ENCODE results near the gene SYTL3.

Gene SYTL3

DNA sequence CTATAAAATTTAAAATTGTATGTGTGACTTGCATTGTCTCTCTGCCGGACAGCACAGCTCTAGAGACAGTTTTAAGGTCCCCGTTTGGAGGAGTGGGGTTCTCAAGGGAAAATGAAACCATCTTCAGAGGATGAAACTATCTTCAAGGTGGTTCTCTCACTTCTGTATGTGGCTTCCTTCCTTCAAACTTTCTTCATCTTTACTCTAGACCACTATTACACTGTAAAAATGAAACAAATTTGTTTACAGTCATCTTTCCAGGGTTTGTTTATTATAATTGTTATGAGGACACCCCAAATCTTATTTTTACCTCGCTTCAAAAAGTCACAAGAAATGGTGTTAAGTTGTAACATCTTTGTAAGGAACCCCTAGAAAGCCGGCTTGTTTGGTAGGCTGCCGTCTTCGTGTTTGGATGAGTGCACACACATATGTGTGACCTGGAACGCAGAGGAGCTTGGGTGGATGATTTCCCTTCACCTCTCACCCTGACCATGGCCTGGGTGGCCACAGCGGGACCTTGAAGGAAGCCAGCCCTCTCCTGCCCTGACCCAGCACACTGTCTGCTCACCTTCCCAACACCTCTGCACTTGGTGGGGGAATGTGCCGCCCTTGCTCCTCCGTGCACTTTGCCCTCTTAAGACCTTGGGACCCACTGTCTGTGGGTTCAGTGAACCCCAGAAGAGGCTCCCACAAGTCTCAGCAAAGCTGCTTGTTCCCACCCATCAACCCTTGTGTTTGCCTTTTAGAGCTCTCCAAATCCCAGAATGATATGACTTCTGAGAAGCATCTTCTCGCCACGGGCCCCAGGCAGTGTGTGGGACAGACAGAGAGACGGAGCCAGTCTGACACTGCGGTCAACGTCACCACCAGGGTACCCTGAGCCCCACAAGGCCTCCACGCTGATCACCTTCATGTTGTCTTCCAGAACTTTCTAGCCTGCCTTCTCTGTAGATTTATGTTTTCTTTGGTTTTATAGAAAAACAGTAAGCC is 67.8 kb downstream of the SYTL3 start:
- H3K4me3 ChIP-seq (ENCODE audit: low read length) = no peak overlapping the region
- no peaks in the 10 kb centered on the region for H3K27me3 ChIP-seq (ENCODE audit: control insufficient read depth, insufficient read depth, low read length)
- H3K9ac ChIP-seq (ENCODE audit: low read length) = no peak overlapping the region
- peaks cover 7% of the 10 kb centered on the region for H3K4me1 ChIP-seq (ENCODE audit: control insufficient read depth, insufficient read depth, low read length)
- H3K9me3 ChIP-seq (ENCODE audit: control insufficient read depth, low read length) = no peaks in the 10 kb centered on the region
- H3K36me3 ChIP-seq (ENCODE audit: control insufficient read depth, insufficient read depth, low read length) = no peaks in the 10 kb centered on the region

DNA sequence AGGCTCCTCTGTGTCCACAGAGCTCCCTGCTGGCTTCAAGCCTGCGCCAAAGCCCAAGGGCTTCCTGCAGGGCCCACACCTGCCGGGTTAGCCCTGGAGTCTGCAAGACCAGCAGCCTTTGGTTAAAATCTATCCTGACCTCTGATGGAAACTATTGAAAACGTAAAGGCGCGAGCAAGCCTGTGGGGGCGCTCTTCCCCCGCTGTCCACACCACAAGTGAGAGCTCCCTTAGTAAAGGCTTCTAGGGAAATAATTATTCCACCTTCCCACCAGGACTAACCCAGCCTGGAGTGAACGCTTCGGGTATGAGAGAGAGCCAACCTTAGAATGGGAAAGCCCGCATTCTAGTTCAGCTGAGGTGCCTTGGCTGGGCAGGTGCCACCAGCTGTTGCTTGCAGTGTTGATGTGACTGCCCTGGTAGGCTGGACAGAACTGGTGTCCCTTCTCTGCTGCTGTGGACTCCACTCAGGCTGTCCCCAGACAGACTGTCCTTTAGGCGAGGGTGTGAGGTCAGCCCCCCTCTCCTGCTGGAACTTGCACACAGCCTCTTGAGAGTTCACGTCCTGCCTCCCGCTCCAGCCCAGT is 68.7 kb downstream of the SYTL3 start:
- H3K4me1 ChIP-seq (ENCODE audit: control insufficient read depth, insufficient read depth, low read length) = peaks cover 1% of the 10 kb centered on the region
- H3K9me3 ChIP-seq (ENCODE audit: control insufficient read depth, low read length) = no peaks in the 10 kb centered on the region
- no peaks in the 10 kb centered on the region for H3K27me3 ChIP-seq (ENCODE audit: control insufficient read depth, insufficient read depth, low read length)
- no peak overlapping the region for H3K4me3 ChIP-seq (ENCODE audit: low read length)
- no peak overlapping the region for H3K9ac ChIP-seq (ENCODE audit: low read length)
- no peaks in the 10 kb centered on the region for H3K36me3 ChIP-seq (ENCODE audit: control insufficient read depth, insufficient read depth, low read length)

DNA sequence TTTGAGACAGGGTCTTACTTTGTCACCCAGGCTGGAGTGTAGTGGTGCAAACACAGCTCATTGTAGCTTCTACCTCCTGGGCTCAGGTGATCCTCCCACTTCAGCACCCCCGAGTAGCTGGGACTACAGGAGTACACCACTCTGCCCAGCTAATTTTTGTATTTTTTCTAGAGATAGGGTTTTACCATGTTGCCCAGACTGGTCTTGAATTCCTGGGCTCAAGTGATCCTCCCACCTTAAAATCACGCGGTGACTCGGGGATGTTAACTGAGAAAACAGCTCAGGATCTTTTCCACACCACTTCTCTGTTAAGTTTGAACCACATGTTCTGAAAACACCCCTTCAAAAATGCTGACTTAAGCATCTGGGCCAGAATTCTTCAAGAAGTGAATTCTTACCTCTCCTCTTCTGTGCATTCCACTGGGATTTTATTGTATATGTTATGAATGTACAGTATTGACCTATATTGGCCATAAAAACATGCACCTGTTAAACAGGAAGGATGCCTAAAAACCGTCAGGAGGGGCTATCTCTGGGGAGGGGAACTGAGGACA is 72.4 kb downstream of the SYTL3 start:
- Histone ChIP-seq H3K9ac (ENCODE audit: low read length) (no peak overlapping the region), H3K27me3 (ENCODE audit: control insufficient read depth, insufficient read depth, low read length) (no peaks in the 10 kb centered on the region), H3K4me3 (ENCODE audit: low read length) (no peak overlapping the region), H3K4me1 (ENCODE audit: control insufficient read depth, insufficient read depth, low read length) (no peaks in the 10 kb centered on the region), H3K9me3 (ENCODE audit: control insufficient read depth, low read length) (no peaks in the 10 kb centered on the region), H3K36me3 (ENCODE audit: control insufficient read depth, insufficient read depth, low read length) (no peaks in the 10 kb centered on the region)

DNA sequence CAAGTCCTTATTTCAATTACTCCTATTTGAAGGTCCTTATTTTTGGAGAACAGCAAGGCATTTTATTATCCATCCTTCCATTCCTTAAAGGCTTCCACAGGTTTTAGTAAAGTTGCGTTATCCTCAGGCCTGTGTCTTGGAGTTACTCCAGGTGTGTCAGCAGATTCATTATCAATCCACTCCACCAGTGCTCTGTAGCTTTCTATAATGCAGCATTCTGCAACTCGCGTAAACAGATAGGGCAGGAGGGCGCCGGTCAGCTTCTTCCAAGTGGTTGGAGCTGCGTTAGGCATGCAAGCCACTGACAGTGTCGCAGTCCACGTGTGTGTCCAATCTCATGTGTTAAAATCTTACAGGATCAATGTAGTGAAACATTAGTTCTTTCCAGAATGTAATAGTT is 75.8 kb downstream of the SYTL3 start:
- no peaks in the 10 kb centered on the region for H3K4me1 ChIP-seq (ENCODE audit: control insufficient read depth, insufficient read depth, low read length)
- H3K4me3 ChIP-seq (ENCODE audit: low read length) = no peak overlapping the region
- no peaks in the 10 kb centered on the region for H3K27me3 ChIP-seq (ENCODE audit: control insufficient read depth, insufficient read depth, low read length)
- H3K9ac ChIP-seq (ENCODE audit: low read length) = no peak overlapping the region
- no peaks in the 10 kb centered on the region for H3K36me3 ChIP-seq (ENCODE audit: control insufficient read depth, insufficient read depth, low read length)
- H3K9me3 ChIP-seq (ENCODE audit: control insufficient read depth, low read length) = no peaks in the 10 kb centered on the region

DNA sequence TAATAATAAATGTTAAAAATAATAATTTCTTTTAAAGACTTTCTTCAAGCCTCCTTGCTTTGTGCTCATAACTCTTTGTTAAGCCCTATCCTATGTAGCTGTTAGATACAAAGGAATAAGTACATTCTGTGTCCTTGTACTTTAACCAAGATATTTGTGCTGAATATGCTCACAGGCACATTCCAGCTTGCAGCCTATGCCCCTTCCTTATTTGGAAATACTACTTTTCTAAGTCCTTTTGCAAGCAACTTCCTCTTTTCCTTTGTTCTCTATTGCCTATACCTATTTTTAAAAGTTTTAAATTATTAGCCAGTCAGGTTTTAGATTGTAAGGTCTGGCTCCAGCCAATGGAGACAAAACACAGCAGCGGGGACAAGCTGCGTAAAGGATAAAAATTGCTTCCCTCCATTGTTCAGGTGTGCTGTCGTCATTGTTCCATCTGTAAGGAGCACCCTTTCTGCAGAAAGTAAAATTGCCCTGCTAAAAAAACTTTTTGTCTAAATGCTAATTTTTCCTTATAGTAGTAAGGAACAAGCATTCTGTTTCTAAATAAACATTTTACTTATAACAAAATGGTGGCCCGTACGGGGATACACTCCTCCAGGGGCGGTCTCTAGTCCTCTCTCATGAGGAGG is 80.2 kb downstream of the SYTL3 start:
- no peaks in the 10 kb centered on the region for H3K36me3 ChIP-seq (ENCODE audit: control insufficient read depth, insufficient read depth, low read length)
- no peaks in the 10 kb centered on the region for H3K27me3 ChIP-seq (ENCODE audit: control insufficient read depth, insufficient read depth, low read length)
- H3K9me3 ChIP-seq (ENCODE audit: control insufficient read depth, low read length) = no peaks in the 10 kb centered on the region
- no peaks in the 10 kb centered on the region for H3K4me1 ChIP-seq (ENCODE audit: control insufficient read depth, insufficient read depth, low read length)
- H3K9ac ChIP-seq (ENCODE audit: low read length) = no peak overlapping the region
- no peak overlapping the region for H3K4me3 ChIP-seq (ENCODE audit: low read length)

DNA sequence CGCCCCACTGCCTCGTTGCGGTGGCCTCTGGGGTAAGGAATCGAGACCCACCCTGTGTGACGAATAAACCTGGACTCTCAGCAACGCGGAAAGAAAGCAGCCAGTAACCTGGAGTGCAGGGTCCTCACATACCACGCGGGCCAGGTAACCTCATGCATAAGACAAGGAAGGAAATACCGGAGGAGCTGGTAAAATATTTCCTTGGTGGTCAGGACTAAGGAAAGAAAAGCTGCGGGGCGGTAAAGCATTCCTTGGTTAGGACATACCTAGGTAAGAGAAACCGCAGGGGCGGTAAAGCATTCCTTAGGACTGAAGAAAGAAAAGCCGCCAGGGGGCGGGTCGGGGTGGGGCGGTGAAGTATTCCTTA is 80.7 kb downstream of the SYTL3 start:
- no peaks in the 10 kb centered on the region for H3K27me3 ChIP-seq (ENCODE audit: control insufficient read depth, insufficient read depth, low read length)
- no peaks in the 10 kb centered on the region for H3K36me3 ChIP-seq (ENCODE audit: control insufficient read depth, insufficient read depth, low read length)
- H3K4me3 ChIP-seq (ENCODE audit: low read length) = no peak overlapping the region
- H3K9me3 ChIP-seq (ENCODE audit: control insufficient read depth, low read length) = no peaks in the 10 kb centered on the region
- no peaks in the 10 kb centered on the region for H3K4me1 ChIP-seq (ENCODE audit: control insufficient read depth, insufficient read depth, low read length)
- no peak overlapping the region for H3K9ac ChIP-seq (ENCODE audit: low read length)

DNA sequence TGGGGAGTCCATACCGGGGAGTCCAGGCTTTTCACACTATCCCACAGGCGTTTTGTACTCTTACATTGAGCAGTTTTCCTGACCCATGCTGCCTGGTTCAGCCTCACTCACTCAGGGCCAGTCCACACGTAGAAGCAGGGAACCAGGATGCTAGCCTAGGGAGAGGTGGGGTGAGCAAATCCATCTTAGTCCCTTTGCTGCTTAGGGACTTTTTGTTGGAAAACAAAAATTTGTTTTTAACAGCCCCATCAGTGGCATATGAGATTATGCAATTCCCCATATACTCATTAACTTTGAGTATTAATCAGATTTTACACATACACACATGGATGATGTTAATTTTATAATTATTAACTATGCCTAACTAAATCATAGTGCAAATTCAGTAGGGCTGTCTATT is 85.2 kb downstream of the SYTL3 start:
- Histone ChIP-seq H3K9me3 (ENCODE audit: control insufficient read depth, low read length) (no peaks in the 10 kb centered on the region), H3K4me3 (ENCODE audit: low read length) (no peak overlapping the region), H3K36me3 (ENCODE audit: control insufficient read depth, insufficient read depth, low read length) (no peaks in the 10 kb centered on the region), H3K9ac (ENCODE audit: low read length) (no peak overlapping the region), H3K27me3 (ENCODE audit: control insufficient read depth, insufficient read depth, low read length) (no peaks in the 10 kb centered on the region), H3K4me1 (ENCODE audit: control insufficient read depth, insufficient read depth, low read length) (no peaks in the 10 kb centered on the region)

DNA sequence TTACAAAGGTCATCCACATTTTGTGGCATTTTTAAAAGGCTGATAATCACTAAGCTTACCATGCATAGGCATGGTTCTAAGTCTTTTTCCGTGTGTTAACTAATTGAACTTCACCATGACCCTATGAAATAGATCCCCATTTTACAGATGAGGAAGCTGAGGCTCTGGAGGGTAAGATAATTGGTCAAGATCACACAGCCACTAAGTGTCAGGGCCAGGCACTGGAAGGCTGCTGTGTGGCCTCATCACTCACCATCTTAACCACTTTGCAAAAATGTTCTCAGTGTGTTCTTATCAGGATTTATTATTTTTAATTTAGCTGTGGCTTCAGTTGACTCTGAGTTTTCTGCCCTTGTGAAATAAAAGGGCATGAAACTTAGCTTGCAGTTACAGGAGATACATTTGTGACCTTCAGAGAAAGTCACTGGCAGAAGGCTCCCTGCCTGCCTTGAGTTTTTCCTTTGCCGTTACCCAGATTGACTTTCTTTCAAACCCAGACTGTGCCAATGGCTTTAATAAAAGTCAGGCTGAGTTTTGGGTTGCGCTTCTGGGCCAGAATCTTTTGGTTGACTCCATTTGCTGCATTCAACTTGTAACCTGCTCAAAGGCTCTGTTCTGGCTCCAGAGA is 87.3 kb downstream of the SYTL3 start:
- Histone ChIP-seq H3K9me3 (ENCODE audit: control insufficient read depth, low read length) (no peaks in the 10 kb centered on the region), H3K27me3 (ENCODE audit: control insufficient read depth, insufficient read depth, low read length) (no peaks in the 10 kb centered on the region), H3K4me3 (ENCODE audit: low read length) (no peak overlapping the region), H3K9ac (ENCODE audit: low read length) (no peak overlapping the region), H3K4me1 (ENCODE audit: control insufficient read depth, insufficient read depth, low read length) (no peaks in the 10 kb centered on the region), H3K36me3 (ENCODE audit: control insufficient read depth, insufficient read depth, low read length) (no peaks in the 10 kb centered on the region)

DNA sequence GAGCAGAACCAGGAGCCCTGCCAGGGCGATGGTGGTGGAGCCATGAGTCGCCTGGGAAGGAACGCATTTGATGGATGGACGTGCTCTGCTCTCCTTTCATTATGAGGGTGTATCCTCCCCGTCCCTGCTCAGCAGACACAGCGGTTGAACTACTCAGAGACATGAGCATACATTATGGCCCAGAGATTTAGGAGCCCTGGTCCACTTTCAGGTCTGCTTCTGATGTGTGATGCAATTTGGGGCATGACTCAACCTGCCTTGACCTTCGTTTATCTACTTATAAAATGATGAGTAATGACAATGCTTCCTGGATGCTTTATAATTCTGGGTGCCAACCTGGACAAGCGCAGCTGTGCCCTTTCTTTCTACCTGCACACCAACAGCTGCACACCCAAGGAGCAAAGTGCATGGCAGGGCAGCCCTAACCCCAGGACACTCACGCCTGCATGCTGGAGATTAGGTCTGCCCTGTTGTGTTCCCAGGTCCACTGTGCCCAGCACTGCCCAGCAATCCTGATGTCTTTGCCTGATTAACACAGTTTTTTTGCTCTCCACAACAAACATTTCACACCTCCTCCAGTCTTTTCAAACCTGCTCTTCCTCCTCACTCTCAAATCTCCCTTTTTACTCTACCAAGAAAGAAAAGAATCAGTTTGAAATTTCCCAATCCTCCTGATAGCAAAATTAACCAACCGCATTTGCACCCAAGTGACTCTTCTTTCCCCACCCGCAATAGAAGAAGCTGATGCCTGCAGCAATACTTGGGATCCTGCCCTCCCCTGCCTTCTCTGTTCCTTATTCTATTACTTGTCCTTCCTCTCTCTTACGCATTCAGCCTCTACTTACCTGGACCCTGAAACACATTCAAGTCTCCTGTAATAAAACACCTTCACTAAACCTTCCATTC is 88.1 kb downstream of the SYTL3 start:
- H3K4me3 ChIP-seq (ENCODE audit: low read length) = no peak overlapping the region
- no peak overlapping the region for H3K9ac ChIP-seq (ENCODE audit: low read length)
- H3K27me3 ChIP-seq (ENCODE audit: control insufficient read depth, insufficient read depth, low read length) = no peaks in the 10 kb centered on the region
- no peaks in the 10 kb centered on the region for H3K9me3 ChIP-seq (ENCODE audit: control insufficient read depth, low read length)
- no peaks in the 10 kb centered on the region for H3K4me1 ChIP-seq (ENCODE audit: control insufficient read depth, insufficient read depth, low read length)
- no peaks in the 10 kb centered on the region for H3K36me3 ChIP-seq (ENCODE audit: control insufficient read depth, insufficient read depth, low read length)

DNA sequence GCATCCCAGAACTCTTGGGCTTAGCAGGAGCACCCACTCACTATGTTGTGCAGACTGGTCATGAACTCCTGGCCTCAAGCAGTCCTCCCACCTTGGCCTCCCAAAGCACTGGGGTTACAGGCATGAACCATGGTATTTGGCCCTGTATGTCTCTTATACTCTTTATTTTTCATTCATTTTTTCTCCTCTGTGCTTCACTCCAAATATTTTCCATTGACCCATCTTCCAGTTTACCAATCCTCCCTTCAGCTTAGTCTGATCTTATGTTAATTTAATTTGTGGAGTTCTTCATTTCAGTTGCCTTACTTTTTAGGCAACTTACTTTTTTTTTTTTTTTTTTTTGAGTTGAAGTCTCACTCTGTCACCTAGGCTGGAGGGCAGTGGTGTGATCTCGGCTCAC is 89.8 kb downstream of the SYTL3 start:
- no peak overlapping the region for H3K9ac ChIP-seq (ENCODE audit: low read length)
- no peaks in the 10 kb centered on the region for H3K27me3 ChIP-seq (ENCODE audit: control insufficient read depth, insufficient read depth, low read length)
- H3K4me3 ChIP-seq (ENCODE audit: low read length) = no peak overlapping the region
- H3K4me1 ChIP-seq (ENCODE audit: control insufficient read depth, insufficient read depth, low read length) = no peaks in the 10 kb centered on the region
- no peaks in the 10 kb centered on the region for H3K36me3 ChIP-seq (ENCODE audit: control insufficient read depth, insufficient read depth, low read length)
- no peaks in the 10 kb centered on the region for H3K9me3 ChIP-seq (ENCODE audit: control insufficient read depth, low read length)

DNA sequence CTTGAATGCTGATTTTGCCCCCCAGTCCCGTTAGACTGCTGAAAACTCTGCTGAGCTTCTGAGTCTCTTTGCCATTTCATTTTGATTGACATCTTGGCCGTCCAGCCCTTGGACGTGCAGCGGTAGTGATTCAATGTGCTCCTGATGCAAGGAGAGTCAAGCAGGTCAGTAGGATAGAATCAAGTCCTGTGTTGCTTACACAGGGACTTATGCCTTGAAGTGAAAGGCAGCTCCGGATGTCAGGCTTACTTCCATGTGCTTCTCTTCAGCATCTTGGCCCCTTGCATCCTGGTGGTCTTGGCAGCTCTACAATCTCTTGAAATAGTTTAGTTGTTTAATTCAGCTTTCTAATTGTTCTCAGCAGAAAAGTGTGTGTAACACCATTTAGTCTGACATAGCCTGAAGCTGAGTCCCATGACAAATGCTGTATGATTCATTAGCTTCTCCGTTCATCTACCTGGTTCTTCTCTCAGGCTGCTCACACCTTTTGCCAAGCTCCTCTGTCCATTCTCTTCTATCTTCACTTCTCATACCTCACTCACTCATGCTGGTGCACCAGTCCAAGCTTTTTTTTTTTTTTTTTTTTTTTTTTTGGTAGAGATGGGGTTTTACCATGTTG is 93.3 kb downstream of the SYTL3 start:
- H3K36me3 ChIP-seq (ENCODE audit: control insufficient read depth, insufficient read depth, low read length) = no peaks in the 10 kb centered on the region
- no peak overlapping the region for H3K4me3 ChIP-seq (ENCODE audit: low read length)
- no peaks in the 10 kb centered on the region for H3K9me3 ChIP-seq (ENCODE audit: control insufficient read depth, low read length)
- H3K27me3 ChIP-seq (ENCODE audit: control insufficient read depth, insufficient read depth, low read length) = no peaks in the 10 kb centered on the region
- H3K4me1 ChIP-seq (ENCODE audit: control insufficient read depth, insufficient read depth, low read length) = no peaks in the 10 kb centered on the region
- H3K9ac ChIP-seq (ENCODE audit: low read length) = no peak overlapping the region
